CD4-positive, alpha-beta T cell (primary cell): ENCODE measurements around the gene AQP6. TPM values are rescaled to one million over a fixed set of nuclear protein-coding genes. Genes with fewer than 3 reads are reported as not detected.
A peak's percentile ranks its signal among the peaks of the same experiment; 100 is the strongest.

ENCODE experiments used
- ATAC-seq: fragments of 200-7000 bp; cut with Tn5 transposase; one replicate; pipeline ENCODE4 v1.10.0; 2022; ENCODE audit warnings: mild to moderate bottlenecking; ENCODE audit not compliant: poor library complexity
- CTCF ChIA-PET: fragments of 350-600 bp; sonication (Branson Sonifier 250); formaldehyde crosslinking; loops from one replicate; lab custom pipeline; 2021; ENCODE audit warnings: antibody characterized with exemption, inconsistent platforms; lab: Charles Lee
- POLR2A ChIA-PET: fragments of 350-600 bp; sonication (Branson Sonifier 250); formaldehyde crosslinking; loops from one replicate; lab custom pipeline; 2021; ENCODE audit warnings: antibody characterized with exemption, inconsistent platforms; lab: Charles Lee
- DNase-seq, 14 experiments: peaks; one replicate each; pipeline ENCODE4 v3.0.0-alpha.2; 2013 to 2020; ENCODE audit warnings: mixed read lengths in 2 of 14
- H3K27ac ChIP-seq, 2 donors: one replicate each; pipeline versions ENCODE4 v1.5.1 to v1.7.0; 2013; ENCODE audit warnings: low read length in 2 of 2, low read depth in 1 of 2, mild to moderate bottlenecking in 1 of 2
- H3K27me3 ChIP-seq, 2 experiments: 1 replicate in 1 of 2; 2 replicates in 1 of 2; pipeline versions ENCODE4 v1.6.1 to v1.7.0; 2013; ENCODE audit warnings: low read length in 2 of 2, control low read depth in 1 of 2, mild to moderate bottlenecking in 1 of 2, moderate library complexity in 1 of 2; ENCODE audit not compliant: insufficient read depth in 2 of 2, control insufficient read depth in 1 of 2
- H3K36me3 ChIP-seq: one replicate; pipeline ENCODE4 v1.6.1; 2013; ENCODE audit warnings: low read length, control low read depth; ENCODE audit not compliant: insufficient read depth
- H3K4me1 ChIP-seq: one replicate; pipeline ENCODE4 v1.6.1; 2013; ENCODE audit warnings: low read length, control low read depth; ENCODE audit not compliant: insufficient read depth
- H3K4me3 ChIP-seq: one replicate; pipeline ENCODE4 v1.5.1; 2013; ENCODE audit warnings: mild to moderate bottlenecking, low read length, moderate library complexity
- H3K9me3 ChIP-seq, 2 experiments: 1 replicate in 1 of 2; 2 replicates in 1 of 2; pipeline versions ENCODE4 v1.6.1 to v1.7.0; 2013; ENCODE audit warnings: low read length in 2 of 2, mild to moderate bottlenecking in 2 of 2, control low read depth in 1 of 2, moderate library complexity in 1 of 2; ENCODE audit not compliant: control insufficient read depth in 1 of 2, insufficient read depth in 1 of 2
- H3K27ac Mint-ChIP-seq: one replicate; pipeline ENCODE4 v1.8.0; 2020; ENCODE audit warnings: mixed read lengths
- H3K27me3 Mint-ChIP-seq: one replicate; pipeline ENCODE4 v1.8.0; 2021; ENCODE audit warnings: mixed read lengths
- H3K36me3 Mint-ChIP-seq: one replicate; pipeline ENCODE4 v1.8.0; 2021; ENCODE audit warnings: low read depth, mixed read lengths
- H3K4me1 Mint-ChIP-seq: one replicate; pipeline ENCODE4 v1.8.0; 2021; ENCODE audit warnings: low read depth, mixed read lengths
- H3K4me3 Mint-ChIP-seq: one replicate; pipeline ENCODE4 v1.8.0; 2020; ENCODE audit warnings: mild to moderate bottlenecking, mixed read lengths
- H3K9me3 Mint-ChIP-seq: one replicate; pipeline ENCODE4 v1.8.0; 2020; ENCODE audit warnings: mixed read lengths
- intact Hi-C, 2 experiments: fragments of 100-400 bp; cut with DNase I in 1 of 2; cut with micrococcal nuclease in 1 of 2; formaldehyde crosslinking; loops; one replicate each; pipeline versions ENCODE4 v1.15.1 to v1.9.0; 2023 to 2025; cut with DNase I, micrococcal nuclease
- total RNA-seq, 174 experiments: library from RNA in 2 of 174; stranded (reverse) in 2 of 174; gene quantifications; one replicate each; pipeline ENCODE4 v1.2.3 and lab custom pipeline; 2021 to 2026
- TF ChIP-seq, protein P1 (sequence below): fragments of 200-600 bp; IDR thresholded peaks from one replicate; pipeline ENCODE4 v1.8.0; 2022; ENCODE audit warnings: antibody characterized with exemption, mild to moderate bottlenecking

AQP6 gene
- total RNA-seq, 2 experiments from 2014 or later, result not detected

DNA sequence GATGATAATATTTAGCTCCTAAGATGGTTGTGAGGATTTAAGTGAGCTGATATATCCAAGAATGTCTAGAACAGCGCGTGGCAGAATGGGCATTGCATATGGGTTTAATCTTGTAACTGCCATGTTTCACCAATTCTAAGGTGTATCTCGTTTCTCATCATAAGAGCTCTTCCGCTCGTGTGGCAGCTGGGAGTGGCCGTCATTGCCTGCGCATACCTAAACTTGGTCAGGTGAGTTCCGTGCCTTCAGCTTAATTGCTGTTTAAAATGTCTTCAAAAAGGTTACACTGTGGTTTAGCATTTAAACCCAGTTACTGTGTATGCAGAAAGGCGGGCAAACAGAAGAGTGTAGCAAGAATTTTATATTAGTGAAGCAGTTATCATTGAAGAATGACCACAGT, 26.7 kb upstream of the AQP6 start:
- peaks cover 30% of the 10 kb centered on the region for H3K4me1 Mint-ChIP-seq
- intact Hi-C loops, result no loop called here
- peak overlapping the region in 1 of 2 donors; percentile 35 for H3K27ac ChIP-seq

DNA sequence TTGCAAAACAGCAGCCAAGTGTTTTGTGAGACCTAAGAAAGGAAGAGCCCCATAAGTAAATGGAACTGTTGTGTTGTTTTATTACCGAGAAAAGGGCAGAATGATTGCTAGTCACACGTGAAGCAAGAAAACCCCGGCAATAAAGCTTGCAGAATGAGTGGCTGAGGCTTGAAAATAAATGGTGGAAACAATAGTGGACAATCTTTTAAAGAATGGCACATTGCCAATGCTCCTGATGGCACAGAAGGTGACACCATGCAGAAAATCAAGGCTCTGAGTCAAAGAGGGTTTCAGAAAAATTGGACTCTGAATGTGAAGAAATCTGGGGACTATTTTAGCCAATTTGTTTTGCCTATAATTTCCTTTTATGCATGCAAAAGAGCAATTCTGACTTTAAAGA, 26.2 kb upstream of the AQP6 start:
- Histone ChIP-seq H3K36me3 (no peaks in the 10 kb centered on the region), H3K9me3 (no peaks in the 10 kb centered on the region), H3K27me3 (no peaks in the 10 kb centered on the region), H3K4me3 (no peak overlapping the region), H3K4me1 (peaks cover 40% of the 10 kb centered on the region), H3K27ac (no peak overlapping the region)
- Mint-ChIP-seq H3K27ac (peak overlapping the region; percentile 86), H3K27me3 (peaks cover 5% of the 10 kb centered on the region), H3K36me3 (no peaks in the 10 kb centered on the region), H3K4me3 (peak overlapping the region; percentile 32), H3K9me3 (no peaks in the 10 kb centered on the region), H3K4me1 (peaks cover 30% of the 10 kb centered on the region)
- POLR2A ChIA-PET, result interaction anchor here (1.2 to 1.4 kb wide), 2 partner anchors 14 to 21 kb away, joined by 4 to 6 read pairs; no protein-coding TSS in a partner anchor
- DNase-seq, result no peak
- no peak for ATAC-seq
- intact Hi-C loops, result no loop called here
- CTCF ChIA-PET, result interaction anchor here (0.9 to 2.4 kb wide), 5 partner anchors 20 to 276 kb away, joined by 3 to 32 read pairs (median 3); partner anchors contain the start of gene COX14
- TF ChIP-seq, protein P1, sequence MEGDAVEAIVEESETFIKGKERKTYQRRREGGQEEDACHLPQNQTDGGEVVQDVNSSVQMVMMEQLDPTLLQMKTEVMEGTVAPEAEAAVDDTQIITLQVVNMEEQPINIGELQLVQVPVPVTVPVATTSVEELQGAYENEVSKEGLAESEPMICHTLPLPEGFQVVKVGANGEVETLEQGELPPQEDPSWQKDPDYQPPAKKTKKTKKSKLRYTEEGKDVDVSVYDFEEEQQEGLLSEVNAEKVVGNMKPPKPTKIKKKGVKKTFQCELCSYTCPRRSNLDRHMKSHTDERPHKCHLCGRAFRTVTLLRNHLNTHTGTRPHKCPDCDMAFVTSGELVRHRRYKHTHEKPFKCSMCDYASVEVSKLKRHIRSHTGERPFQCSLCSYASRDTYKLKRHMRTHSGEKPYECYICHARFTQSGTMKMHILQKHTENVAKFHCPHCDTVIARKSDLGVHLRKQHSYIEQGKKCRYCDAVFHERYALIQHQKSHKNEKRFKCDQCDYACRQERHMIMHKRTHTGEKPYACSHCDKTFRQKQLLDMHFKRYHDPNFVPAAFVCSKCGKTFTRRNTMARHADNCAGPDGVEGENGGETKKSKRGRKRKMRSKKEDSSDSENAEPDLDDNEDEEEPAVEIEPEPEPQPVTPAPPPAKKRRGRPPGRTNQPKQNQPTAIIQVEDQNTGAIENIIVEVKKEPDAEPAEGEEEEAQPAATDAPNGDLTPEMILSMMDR, result no peak

More for the DNA sequence above, 26.7 kb upstream of the AQP6 start:
- peak overlapping the region; percentile 32 for H3K4me3 Mint-ChIP-seq
- no peaks in the 10 kb centered on the region for H3K9me3 Mint-ChIP-seq
- H3K27me3 ChIP-seq, result no peaks in the 10 kb centered on the region
- H3K36me3 Mint-ChIP-seq, result no peaks in the 10 kb centered on the region
- DNase-seq (peak in 5 of 14 experiments; percentile 8 to 37 (median 18)), ATAC-seq (peak; percentile 24)
- H3K27ac Mint-ChIP-seq, result peak overlapping the region; percentile 86
- ChIA-PET POLR2A (interaction anchor here (0.6 to 1.6 kb wide), 5 partner anchors 14 to 205 kb away, joined by 4 to 8 read pairs (median 5); partner anchors contain the start of genes BCDIN3D and TMBIM6), CTCF (interaction anchor here (0.9 to 2.4 kb wide), 12 partner anchors 9 to 276 kb away, joined by 3 to 32 read pairs (median 4); partner anchors contain the start of gene COX14)
- no peaks in the 10 kb centered on the region for H3K36me3 ChIP-seq
- H3K4me3 ChIP-seq, result no peak overlapping the region
- H3K4me1 ChIP-seq, result peaks cover 40% of the 10 kb centered on the region
- H3K9me3 ChIP-seq, result no peaks in the 10 kb centered on the region
- peaks cover 5% of the 10 kb centered on the region for H3K27me3 Mint-ChIP-seq
- TF ChIP-seq, protein P1, result no peak

DNA sequence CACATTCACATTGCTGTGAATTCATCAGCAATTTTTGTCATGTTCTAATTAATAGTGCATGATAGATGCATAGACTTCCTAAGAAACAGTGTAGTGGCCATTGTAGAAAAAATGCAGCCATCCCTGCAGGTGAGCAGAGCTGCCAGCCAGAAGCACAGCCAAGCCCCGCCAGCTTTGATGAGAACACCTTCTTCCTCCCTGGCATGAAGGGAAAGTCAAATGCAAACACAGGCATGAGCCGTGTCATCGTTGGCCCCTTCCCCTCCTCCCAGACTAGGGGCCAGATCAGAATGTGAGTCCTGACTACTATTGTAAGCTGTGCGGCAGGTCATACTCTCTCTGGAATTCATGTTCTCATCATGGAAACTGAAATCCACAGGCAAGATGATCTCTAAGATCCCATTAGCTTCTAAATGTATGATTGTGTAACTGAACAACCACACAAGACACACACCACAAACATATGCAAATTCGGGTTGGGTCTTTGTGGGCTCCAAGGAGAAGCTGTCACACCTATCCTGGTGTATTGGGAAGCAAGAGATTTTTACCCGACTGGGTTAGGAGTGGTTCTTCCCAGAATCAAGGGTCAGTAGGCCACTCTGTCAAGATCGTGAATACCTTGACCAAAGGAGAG, 25.0 kb upstream of the AQP6 start:
- H3K4me1 Mint-ChIP-seq, result peaks cover 26% of the 10 kb centered on the region
- Histone ChIP-seq H3K4me1 (peaks cover 30% of the 10 kb centered on the region), H3K27ac (no peak overlapping the region), H3K36me3 (no peaks in the 10 kb centered on the region), H3K27me3 (no peaks in the 10 kb centered on the region), H3K4me3 (no peak overlapping the region), H3K9me3 (no peaks in the 10 kb centered on the region)
- H3K9me3 Mint-ChIP-seq, result no peaks in the 10 kb centered on the region
- no peaks in the 10 kb centered on the region for H3K36me3 Mint-ChIP-seq
- DNase-seq (no peak), ATAC-seq (no peak)
- no peak overlapping the region for H3K4me3 Mint-ChIP-seq
- POLR2A ChIA-PET, result no interaction called here
- CTCF ChIA-PET, result interaction anchor here (1.8 kb wide), 1 partner anchor 19 kb away, joined by 5 read pairs; no protein-coding TSS in a partner anchor
- TF ChIP-seq, protein P1, result no peak
- H3K27ac Mint-ChIP-seq, result no peak overlapping the region
- peaks cover 15% of the 10 kb centered on the region for H3K27me3 Mint-ChIP-seq
- intact Hi-C loops, result no loop called here
